Esophagus squamous epithelium (tissue), 4 donors: ENCODE results near the gene RUNX3.

Source experiments
- CTCF ChIP-seq, 6 experiments: fragments of 450-650 bp in 4 of 6; fragments of 200-600 bp in 2 of 6; sonication (generic) in 2 of 6; IDR thresholded peaks; one replicate each; pipeline ENCODE4 v1.5.1; 2016 to 2019; ENCODE audit warnings: antibody characterized with exemption in 6 of 6, mild to moderate bottlenecking in 4 of 6, moderate library complexity in 4 of 6
- POLR2A ChIP-seq, 4 donors: fragments of 450-650 bp; IDR thresholded peaks; one replicate each; pipeline ENCODE4 v1.6.1; 2017; ENCODE audit warnings: antibody characterized with exemption in 4 of 4, mild to moderate bottlenecking in 4 of 4, moderate library complexity in 3 of 4

GRCh38 chr1:24890887-24891286 lies 39.2 kb downstream of the RUNX3 start:
- TF ChIP-seq POLR2A (IDR thresholded peaks at IDR 0.05) (no peak), CTCF (IDR thresholded peaks at IDR 0.05) (no peak)
